Esophagus squamous epithelium (tissue), 4 donors: Measurements from ENCODE around the gene NCEH1.

Experiments used
- CTCF ChIP-seq, 6 experiments: fragments of 450-650 bp in 4 of 6; fragments of 200-600 bp in 2 of 6; sonication (generic) in 2 of 6; IDR thresholded peaks; one replicate each; pipeline ENCODE4 v1.5.1; 2016 to 2019; ENCODE audit warnings: antibody characterized with exemption in 6 of 6, mild to moderate bottlenecking in 4 of 6, moderate library complexity in 4 of 6
- POLR2A ChIP-seq, 4 donors: fragments of 450-650 bp; IDR thresholded peaks; one replicate each; pipeline ENCODE4 v1.6.1; 2017; ENCODE audit warnings: antibody characterized with exemption in 4 of 4, mild to moderate bottlenecking in 4 of 4, moderate library complexity in 3 of 4

- TF ChIP-seq POLR2A (IDR thresholded peaks at IDR 0.05) (no peak), CTCF (IDR thresholded peaks at IDR 0.05) (no peak)
Measured at GRCh38 chr3:172612871-172613678, 97.8 kb downstream of the NCEH1 start.
